Airway epithelial cell (primary cell): ENCODE measurements around the gene OR6B2. TPM values are rescaled to one million over a fixed set of nuclear protein-coding genes. Genes with fewer than 3 reads are reported as not detected.

Experiments used
- total RNA-seq: library from RNA; depleted of rRNA; stranded (reverse); fragments of >200 nt; gene quantifications from 2 replicates; pipeline ENCODE4 v1.2.3, GENCODE V29; 2015

Gene OR6B2
- not detected in 2 replicates for total RNA-seq

DNA sequence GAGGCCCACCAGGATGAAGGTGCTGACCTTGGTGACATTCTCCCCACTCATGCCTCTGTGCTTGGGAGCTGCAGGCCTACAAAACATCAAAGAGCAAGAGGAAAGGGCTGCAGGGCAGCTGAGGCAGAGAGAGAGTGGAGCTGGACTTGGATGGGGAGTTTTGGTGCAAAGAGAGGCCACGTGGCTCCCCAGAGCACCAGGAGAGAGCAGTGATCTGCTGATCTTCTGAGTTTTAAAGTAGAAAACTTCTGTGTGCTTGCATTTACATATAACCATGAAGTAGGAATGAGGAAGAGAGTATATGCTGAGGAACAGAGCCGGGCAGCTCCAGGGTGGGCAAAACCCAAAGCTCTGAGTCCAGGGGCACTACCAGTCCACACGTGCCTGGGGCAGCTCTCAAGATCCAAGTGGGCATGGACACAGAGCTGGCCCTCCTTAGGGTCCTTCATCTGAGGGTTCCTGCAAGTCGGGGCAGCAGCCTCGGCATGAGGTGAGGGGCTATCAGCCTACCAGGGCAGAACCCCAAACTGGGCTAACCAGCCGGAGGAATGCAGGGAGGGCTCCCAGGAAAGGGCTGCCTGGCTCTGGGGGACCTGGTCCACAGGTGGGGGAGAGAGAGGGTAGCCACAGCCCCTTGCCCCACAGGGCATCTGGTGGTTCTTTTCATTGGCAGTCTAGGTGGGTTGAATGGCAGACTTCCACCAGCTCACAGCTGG is at the start of gene OR6B2:
TSS of gene OR6B2 (minus strand) at position 51 of the 716 bp plus-strand sequence. CDS start at position 51, 0 bp downstream.

DNA sequence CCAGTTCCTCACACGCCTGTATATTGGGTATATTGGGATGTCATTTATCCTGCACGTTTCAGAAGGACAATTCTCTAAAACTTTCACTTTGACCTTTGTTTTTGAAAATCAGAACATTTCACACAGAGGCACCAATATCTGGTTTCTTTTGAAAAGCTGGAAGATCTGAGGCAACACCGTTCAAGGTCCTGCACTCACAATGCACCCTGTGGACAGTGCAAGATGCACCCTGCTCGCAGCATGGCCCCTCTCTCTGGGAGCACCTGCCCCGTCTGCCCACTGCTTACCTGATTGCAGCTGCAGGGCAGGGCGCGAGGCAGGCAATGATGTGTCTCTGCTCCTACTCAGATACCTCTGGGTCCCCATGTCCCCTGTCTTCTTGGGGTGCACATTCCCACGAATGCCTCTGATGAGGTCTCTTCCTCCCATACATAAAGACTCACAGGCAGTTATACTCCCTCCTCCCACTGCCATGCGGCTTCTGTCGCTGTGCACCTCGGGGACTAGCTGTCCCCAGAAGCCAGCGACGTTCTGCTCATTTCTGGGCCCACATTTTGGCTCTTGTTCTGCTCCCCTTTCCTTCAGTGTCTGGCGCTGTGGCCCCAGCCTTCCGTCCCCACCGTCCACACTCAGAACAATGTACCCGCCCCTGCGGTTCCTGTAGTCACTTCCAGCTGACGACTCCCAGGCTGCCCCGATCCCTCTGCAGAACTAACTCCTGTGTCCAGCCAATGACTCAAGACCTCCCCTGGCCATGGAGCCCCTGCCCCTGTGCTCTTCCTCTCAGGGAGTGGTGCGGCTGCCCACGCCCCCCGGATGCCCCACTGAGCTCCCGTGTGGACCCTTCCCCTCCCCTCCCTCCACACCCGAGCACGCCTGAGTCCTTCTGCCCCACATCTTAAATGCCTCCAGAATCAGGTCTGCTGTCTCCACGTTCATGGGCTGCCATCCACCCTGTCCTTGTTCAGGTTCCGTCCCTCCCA is 23.2 kb upstream of the OR6B2 start, which contains the start of gene OR6B3:
TSS of gene OR6B3 (minus strand) at position 349 of the 983 bp plus-strand sequence.

Other genes starting within 250 kb of the OR6B2 start
- 141 and 164 TPM in 2 replicates for gene NDUFA10, start 5.1 kb downstream of the OR6B2 start, total RNA-seq
- not detected in 2 replicates for gene OR6B3, start 23.1 kb upstream of the OR6B2 start, total RNA-seq
- gene COPS9, start 105.9 kb upstream of the OR6B2 start, total RNA-seq = 256 and 263 TPM in 2 replicates
- not detected in 2 replicates for gene OTOS, start 110.2 kb upstream of the OR6B2 start, total RNA-seq